ENCODE results near the gene ABCB10.
"Not testable (repeated sequence)": the region's sequence is repeated elsewhere in the genome, so short reads cannot be mapped to it uniquely, and the experiment has no call there.

The ABCB10 gene

DNA sequence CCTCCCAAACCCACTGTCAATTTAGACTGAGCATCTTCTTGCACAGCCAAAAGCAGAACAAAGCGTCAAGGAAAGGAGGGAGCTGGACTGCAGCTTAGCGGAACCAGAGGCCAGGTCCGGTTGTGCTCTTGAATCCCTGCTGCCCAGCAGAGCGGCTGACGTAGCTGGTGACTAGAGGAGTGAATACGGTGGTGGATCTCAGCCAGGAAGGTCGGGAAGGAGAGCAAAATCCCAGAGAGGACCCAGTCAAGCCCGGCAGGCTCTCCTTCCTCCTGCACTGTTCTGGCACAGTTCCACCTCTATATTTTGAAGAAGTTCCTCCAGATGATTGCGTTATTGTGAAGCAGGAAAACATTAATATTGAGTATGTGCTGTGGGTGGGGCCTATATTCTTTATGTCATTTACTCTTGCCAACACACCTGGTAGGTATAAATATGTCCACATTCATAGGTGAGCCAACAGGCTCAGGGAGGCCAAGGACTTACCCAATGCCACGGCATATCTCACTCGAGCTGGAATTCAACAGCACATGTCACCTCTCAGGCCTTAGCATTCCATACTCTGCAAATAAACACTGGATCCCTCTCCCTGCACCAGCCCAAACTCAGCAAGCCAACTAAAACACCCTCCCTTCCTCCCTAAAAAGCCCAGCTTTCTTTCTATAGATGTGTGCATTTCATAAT lies 23.6 kb upstream of the ABCB10 start:
- H3K27ac Mint-ChIP-seq = no peak overlapping the region
- H3K9me3 Mint-ChIP-seq = no peaks in the 10 kb centered on the region
- no peaks in the 10 kb centered on the region for H3K36me3 Mint-ChIP-seq (ENCODE audit: low read depth)
- peaks cover 3% of the 10 kb centered on the region for H3K27me3 Mint-ChIP-seq
- H3K4me1 Mint-ChIP-seq (ENCODE audit: low read depth) = peaks cover 7% of the 10 kb centered on the region
- H3K4me3 Mint-ChIP-seq = no peak overlapping the region

DNA sequence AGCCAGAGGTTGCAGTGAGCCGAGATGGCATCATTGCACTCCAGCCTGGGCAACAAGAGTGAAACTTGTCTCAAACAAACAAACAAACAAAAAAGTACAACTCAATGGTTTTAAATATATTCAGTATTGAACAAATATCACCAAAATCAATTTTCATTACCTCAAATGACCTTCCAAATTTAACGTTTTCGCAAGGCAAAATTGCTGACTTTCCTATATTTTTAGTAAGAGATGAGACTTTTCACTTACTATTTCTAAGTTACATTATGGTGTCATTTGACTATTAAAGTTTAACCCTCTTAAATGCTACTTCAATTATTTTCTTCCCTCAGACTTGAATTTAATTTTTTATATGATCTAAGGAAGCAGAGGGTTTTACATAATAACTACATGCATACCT lies 23.0 kb upstream of the ABCB10 start:
- peaks cover 3% of the 10 kb centered on the region for H3K27me3 Mint-ChIP-seq
- H3K4me3 Mint-ChIP-seq = no peak overlapping the region
- no peaks in the 10 kb centered on the region for H3K9me3 Mint-ChIP-seq
- no peak overlapping the region for H3K27ac Mint-ChIP-seq
- H3K36me3 Mint-ChIP-seq (ENCODE audit: low read depth) = no peaks in the 10 kb centered on the region
- peaks cover 7% of the 10 kb centered on the region for H3K4me1 Mint-ChIP-seq (ENCODE audit: low read depth)

DNA sequence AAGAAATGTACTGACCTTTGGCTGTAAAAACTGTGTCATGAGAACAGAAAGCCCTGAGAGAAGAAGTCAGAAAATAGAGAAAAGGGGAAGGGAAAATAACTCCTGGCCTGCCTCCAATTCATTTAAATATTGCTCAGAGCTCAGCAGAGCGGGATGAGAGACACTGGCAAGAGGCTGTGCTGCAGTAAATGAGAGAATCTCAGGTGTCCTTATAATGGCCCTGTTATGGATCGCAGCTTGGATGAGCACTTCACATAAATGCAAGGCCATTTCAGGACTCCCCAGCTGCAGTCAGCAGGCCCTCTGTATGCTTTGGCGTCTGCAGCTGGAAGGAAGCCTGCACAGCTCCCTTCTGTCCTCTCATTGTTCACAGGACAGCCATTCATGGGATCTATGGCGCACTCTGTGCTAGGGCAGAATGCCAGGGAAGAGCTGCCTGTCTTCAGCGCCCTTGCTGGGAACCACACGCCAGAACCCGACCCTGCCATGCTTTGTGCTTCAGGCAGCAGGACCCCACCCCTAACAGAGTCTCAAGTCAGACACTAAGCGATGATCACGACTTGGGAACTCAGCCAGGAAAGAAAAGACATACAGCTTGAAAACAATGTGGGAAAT lies 20.7 kb upstream of the ABCB10 start:
- H3K4me1 Mint-ChIP-seq (ENCODE audit: low read depth) = peaks cover 7% of the 10 kb centered on the region
- H3K4me3 Mint-ChIP-seq = peak overlapping the region; percentile 40
- H3K27ac Mint-ChIP-seq = no peak overlapping the region
- peaks cover 3% of the 10 kb centered on the region for H3K27me3 Mint-ChIP-seq
- no peaks in the 10 kb centered on the region for H3K36me3 Mint-ChIP-seq (ENCODE audit: low read depth)
- H3K9me3 Mint-ChIP-seq = no peaks in the 10 kb centered on the region

DNA sequence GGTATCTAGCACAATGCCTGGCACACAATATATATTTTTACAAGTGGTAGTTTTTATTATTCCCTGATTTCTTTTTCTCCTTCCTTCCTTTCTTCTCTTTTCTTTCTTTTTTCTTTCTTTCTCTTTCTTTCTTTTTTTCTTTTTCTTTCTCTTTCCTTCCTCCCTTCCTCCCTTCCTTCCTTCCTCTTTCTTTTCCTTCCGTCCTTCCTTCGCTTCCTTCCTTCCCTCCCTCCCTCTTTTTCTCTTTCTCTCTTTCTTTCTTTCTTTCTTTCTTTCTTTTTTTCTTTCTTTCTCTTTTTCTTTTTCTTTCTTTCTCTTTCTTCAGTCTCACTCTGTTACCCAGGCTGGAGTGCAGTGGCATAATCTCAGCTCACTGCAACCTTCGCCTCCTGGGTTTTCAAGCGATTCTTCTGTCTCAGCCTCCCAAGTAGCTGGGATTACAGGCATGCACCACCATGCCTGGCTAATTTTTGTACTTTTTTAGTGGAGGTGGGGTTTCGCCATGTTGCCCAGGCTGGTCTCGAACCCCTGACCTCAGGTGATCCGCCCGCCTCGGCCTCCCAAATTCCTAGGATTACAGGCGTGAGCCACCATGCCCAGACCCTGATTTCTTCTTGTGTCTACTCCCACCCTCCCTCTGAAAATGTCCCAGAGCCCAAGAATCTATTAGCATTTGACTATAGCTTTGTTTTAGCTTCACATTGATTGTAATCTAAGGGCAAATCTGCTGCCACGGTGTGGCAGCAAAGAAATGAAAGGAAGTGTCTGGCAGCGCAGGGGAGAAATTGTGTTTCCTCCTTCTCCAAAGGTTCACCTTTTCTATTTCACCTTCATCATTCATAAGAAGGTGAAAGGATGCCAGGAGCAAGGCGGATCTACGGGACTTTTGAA lies 19.9 kb upstream of the ABCB10 start:
- Mint-ChIP-seq H3K9me3 (no peaks in the 10 kb centered on the region), H3K27me3 (peaks cover 3% of the 10 kb centered on the region), H3K27ac (no peak overlapping the region), H3K4me3 (peak overlapping the region; percentile 40), H3K4me1 (ENCODE audit: low read depth) (peaks cover 7% of the 10 kb centered on the region), H3K36me3 (ENCODE audit: low read depth) (no peaks in the 10 kb centered on the region)

DNA sequence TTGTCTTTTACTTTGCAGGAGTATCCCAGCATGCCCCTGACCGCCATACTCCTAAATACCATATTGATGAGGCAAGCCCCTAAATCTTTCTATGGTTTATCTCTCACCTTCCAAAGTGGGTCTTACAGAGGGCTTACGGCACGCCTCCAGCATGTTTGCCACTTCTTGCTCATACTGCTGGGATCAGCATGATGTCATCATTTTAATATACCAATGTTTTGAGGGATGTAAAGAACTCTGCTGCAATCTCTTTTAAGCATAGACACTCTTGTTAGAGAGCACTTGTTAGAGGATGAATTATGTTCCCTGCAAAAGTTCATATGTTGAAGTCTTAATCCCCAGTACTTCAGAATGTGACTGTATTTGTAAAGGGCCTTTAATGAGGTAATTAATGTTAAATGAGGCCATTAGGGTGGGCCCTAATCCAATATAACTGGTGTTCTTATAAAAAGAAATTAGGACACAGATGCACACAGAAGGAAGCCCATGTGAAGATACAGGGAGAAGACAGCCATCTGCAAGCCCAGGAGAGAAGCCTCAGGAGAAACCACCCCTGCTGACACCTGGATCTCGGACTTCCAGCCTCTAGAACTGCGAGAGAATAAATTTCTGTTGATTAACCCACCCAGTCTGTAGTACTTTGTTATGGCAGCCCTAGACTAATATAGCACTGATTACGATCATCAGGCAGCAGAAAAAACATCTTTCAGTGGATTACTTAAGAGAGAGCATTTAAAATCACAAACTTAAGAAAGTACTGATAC lies 16.4 kb upstream of the ABCB10 start:
- Mint-ChIP-seq H3K27me3 (peaks cover 3% of the 10 kb centered on the region), H3K27ac (no peak overlapping the region), H3K36me3 (ENCODE audit: low read depth) (no peaks in the 10 kb centered on the region), H3K4me3 (no peak overlapping the region), H3K9me3 (no peaks in the 10 kb centered on the region), H3K4me1 (ENCODE audit: low read depth) (peaks cover 13% of the 10 kb centered on the region)

DNA sequence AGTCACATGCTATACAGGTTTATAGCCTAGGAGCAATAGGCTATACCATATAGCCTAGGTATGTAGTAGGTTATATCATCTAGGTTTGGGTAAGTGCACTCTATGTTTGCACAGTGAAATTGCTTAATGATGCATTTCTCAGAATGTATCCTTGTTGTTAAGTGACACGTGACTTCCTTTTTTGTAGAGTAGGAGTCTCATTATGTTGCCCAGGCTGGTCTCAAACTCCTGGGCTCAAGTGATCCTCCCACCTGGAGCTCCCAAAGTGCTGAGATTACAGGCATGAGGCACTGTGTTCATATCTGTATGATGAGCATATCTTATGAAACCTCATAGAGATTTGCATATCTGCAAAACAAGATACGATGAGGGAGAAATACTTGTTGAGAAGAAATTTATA lies 13.8 kb upstream of the ABCB10 start:
- Mint-ChIP-seq H3K9me3 (no peaks in the 10 kb centered on the region), H3K4me3 (no peak overlapping the region), H3K4me1 (ENCODE audit: low read depth) (peaks cover 6% of the 10 kb centered on the region), H3K27ac (no peak overlapping the region), H3K27me3 (no peaks in the 10 kb centered on the region), H3K36me3 (ENCODE audit: low read depth) (no peaks in the 10 kb centered on the region)

DNA sequence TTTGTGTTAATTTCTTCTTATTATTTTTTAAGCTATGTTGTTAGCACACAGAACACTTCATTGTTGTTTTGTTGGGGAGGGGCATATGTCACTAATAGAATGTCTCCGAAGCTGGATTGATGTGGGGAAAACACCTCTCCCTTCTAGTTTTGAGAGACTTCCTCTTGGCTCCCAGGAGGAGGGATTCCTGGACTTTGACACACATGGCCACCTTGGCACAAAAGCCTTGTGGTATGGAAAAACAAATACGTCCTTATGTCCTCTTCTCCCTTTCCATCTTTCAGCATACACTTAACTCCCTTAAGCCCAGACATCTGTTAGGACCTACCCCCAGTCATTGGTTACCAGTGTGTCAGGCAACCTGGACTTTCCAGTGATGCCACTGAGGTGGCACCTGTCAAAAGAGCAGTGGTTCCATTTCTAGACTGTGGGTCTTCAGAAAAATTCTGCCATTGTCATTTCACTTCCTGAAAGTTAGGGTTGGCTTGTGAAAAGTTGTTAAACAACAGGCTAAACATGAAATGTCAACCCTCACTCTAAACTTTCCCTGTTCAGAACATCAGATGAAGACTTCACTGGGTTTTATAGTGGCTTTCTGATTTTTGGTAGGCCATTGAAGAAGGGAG lies 12.5 kb upstream of the ABCB10 start:
- Mint-ChIP-seq H3K27me3 (no peaks in the 10 kb centered on the region), H3K4me1 (ENCODE audit: low read depth) (peaks cover 6% of the 10 kb centered on the region), H3K4me3 (no peak overlapping the region), H3K9me3 (no peaks in the 10 kb centered on the region), H3K27ac (no peak overlapping the region), H3K36me3 (ENCODE audit: low read depth) (no peaks in the 10 kb centered on the region)

DNA sequence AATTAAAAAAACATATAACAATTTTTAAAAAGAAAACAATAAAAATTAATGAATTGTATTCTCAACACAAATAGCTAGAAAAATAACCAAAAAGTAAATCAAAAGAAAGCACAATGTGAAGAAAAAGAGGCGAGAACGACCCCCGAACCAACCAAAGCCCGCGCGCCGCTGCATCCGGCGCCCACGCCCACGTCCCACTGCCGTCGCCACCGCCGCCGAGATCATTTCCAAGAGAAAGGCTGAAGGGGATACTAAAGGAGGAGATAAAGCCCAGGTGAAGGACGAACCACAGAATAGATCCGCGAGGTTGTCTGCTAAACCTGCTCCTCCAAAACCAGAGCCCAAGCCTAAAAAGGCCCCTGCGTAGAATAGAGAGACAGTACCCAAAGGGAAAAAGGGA lies 11.8 kb upstream of the ABCB10 start:
- H3K4me1 Mint-ChIP-seq (ENCODE audit: low read depth) = peaks cover 6% of the 10 kb centered on the region
- H3K9me3 Mint-ChIP-seq = no peaks in the 10 kb centered on the region
- no peak overlapping the region for H3K4me3 Mint-ChIP-seq
- H3K36me3 Mint-ChIP-seq (ENCODE audit: low read depth) = no peaks in the 10 kb centered on the region
- H3K27ac Mint-ChIP-seq = no peak overlapping the region
- H3K27me3 Mint-ChIP-seq = no peaks in the 10 kb centered on the region

DNA sequence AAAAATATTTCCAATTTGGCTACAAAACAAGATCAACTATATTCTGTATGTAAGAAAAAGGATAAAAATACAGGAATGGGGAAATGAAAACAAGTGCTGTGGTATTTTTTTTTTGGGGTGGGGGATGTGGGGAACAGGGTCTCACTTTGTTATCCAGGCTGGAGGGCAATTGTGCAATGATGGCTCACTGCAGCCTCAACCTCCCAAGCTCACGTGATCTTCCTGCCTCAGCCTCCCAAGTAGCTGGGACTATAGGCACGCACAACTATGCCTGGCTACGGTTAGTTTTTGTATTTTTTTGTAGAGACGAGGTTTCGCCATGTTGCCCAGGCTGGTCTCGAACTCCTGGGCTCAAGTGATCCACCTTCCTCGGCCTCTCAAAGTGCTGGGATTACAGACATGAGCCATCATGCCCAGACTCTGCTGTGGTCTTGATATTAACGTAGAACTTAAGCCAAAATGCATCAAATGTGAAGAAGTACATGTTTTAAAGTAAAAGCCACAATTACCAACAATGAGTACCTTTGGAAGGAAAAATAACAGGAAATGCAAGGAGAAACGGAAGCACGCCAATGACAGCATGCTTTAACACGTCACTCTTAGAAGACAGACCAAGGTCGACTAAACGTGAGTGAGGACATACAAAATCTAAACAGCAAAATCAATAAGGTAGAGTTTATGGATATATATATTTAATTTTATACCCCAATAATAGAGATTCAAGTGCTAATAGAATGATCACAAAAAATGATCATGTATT lies 8.8 kb upstream of the ABCB10 start:
- no peaks in the 10 kb centered on the region for H3K27me3 Mint-ChIP-seq
- H3K9me3 Mint-ChIP-seq = no peaks in the 10 kb centered on the region
- no peak overlapping the region for H3K4me3 Mint-ChIP-seq
- H3K4me1 Mint-ChIP-seq (ENCODE audit: low read depth) = peaks cover 6% of the 10 kb centered on the region
- H3K36me3 Mint-ChIP-seq (ENCODE audit: low read depth) = no peaks in the 10 kb centered on the region
- no peak overlapping the region for H3K27ac Mint-ChIP-seq

DNA sequence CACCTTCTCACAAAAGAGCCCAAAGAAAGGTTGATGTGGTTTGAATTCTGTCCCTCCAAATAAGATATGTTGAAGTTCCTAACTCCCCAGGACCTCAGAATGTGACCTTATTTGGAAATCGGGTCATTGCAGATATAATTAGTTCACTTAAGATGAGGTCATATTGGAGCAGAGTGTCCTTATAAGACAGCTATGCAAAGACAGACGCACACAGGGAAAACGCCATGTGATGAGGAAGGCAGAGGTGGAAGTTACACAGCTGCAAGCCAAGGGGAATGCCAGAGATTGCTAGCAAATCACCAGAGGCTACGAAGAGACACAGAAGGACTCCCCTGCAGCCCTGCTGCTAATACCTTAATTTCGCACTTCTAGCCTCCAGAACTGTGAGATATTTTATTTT lies 5.2 kb upstream of the ABCB10 start:
- H3K9me3 Mint-ChIP-seq = no peaks in the 10 kb centered on the region
- H3K4me3 Mint-ChIP-seq = no peak overlapping the region
- H3K27ac Mint-ChIP-seq = no peak overlapping the region
- no peaks in the 10 kb centered on the region for H3K27me3 Mint-ChIP-seq
- H3K36me3 Mint-ChIP-seq (ENCODE audit: low read depth) = no peaks in the 10 kb centered on the region
- peaks cover 9% of the 10 kb centered on the region for H3K4me1 Mint-ChIP-seq (ENCODE audit: low read depth)

DNA sequence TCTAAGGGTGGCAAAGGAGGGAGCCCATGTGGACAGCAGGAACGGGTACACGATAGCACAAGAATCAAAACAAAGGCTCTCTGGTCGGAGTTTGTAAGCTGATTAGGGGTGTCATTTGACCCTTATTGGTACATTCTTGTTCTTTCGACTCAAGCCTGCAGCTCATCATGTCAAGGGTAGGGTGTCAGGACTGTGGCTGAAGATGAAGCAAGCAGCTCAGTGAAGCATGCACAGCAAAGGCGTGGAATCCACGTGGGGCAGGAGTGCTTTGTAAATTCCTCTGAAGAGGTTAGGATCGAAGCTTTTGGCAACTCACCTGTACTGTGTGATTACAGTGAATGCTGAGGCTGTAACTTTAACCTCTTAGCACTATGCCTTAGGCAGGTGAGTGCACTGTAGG lies 4.7 kb upstream of the ABCB10 start:
- H3K9me3 Mint-ChIP-seq = no peaks in the 10 kb centered on the region
- H3K4me1 Mint-ChIP-seq (ENCODE audit: low read depth) = peaks cover 9% of the 10 kb centered on the region
- H3K27ac Mint-ChIP-seq = no peak overlapping the region
- no peaks in the 10 kb centered on the region for H3K36me3 Mint-ChIP-seq (ENCODE audit: low read depth)
- no peaks in the 10 kb centered on the region for H3K27me3 Mint-ChIP-seq
- H3K4me3 Mint-ChIP-seq = no peak overlapping the region

DNA sequence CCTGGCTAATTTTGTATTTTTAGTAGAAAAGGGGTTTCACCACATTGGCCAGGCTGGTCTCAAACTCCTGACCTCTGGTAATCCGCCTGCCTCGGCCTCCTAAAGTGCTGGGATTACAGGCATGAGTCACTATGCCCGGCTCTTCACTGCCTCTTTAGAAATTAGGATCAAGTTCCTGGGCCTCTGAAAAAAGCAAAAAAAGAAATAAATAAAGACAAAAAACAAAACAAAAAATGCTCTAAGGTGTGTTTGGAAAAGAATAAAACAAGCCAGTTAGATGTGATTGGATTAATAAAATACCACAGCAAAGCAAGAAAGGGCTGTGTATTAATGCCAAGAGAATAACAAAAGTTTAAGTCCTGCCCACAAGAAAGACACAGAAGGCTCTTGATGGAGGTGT lies 4.2 kb upstream of the ABCB10 start:
- Mint-ChIP-seq H3K4me3 (no peak overlapping the region), H3K9me3 (no peaks in the 10 kb centered on the region), H3K27me3 (no peaks in the 10 kb centered on the region), H3K27ac (no peak overlapping the region), H3K4me1 (ENCODE audit: low read depth) (peaks cover 10% of the 10 kb centered on the region), H3K36me3 (ENCODE audit: low read depth) (no peaks in the 10 kb centered on the region)

DNA sequence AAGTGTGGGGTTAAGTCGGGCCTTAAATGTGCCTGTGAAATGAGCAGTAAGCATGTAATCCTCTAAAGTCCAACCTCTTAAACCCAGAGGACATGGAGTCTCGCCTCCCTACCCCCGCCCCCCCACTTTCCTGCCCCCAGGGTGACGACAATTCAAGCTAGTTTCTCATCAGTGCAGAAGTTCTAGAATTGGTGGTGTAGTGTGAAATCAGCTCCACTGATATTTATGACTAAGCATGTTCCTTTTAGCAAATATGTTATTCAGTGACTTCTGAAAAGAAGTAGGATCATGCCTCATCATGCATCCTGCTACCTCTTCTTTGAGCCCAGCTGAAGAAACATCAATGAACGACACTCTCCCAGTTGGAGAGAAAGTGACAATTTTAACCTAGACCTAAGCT lies 2.6 kb upstream of the ABCB10 start:
- Mint-ChIP-seq H3K27ac (peak overlapping the region; percentile 11), H3K4me3 (no peak overlapping the region), H3K4me1 (ENCODE audit: low read depth) (peaks cover 25% of the 10 kb centered on the region), H3K9me3 (no peaks in the 10 kb centered on the region), H3K27me3 (no peaks in the 10 kb centered on the region), H3K36me3 (ENCODE audit: low read depth) (no peaks in the 10 kb centered on the region)

DNA sequence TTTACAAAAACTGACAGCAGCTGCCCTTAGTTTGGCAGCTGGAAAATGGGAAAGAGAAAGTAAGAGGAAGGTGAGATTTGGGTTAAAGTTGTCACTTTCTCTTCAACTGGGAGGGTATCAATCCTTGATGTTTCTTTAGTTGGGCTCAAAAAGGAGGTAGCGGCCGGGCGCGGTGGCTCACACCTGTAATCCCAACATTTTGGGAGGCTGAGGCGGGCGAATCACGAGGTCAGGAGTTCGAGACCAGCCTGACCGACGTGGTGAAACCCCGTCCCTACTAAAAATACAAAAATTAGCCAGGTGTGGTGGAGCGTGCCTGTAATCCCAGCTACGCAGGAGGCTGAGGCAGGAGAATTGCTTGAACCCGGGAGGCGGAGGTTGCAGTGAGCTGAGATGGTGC lies 1.6 kb upstream of the ABCB10 start:
- Mint-ChIP-seq H3K4me3 (peak overlapping the region; percentile 93), H3K4me1 (ENCODE audit: low read depth) (peaks cover 31% of the 10 kb centered on the region)
- H3K27me3 Mint-ChIP-seq; H3K9me3 Mint-ChIP-seq; H3K27ac Mint-ChIP-seq; H3K36me3 Mint-ChIP-seq (ENCODE audit: low read depth): not testable (repeated sequence)

Data from stimulated activated naive CD8-positive, alpha-beta T cell treated with anti-CD3 and anti-CD28 coated beads, Interleukin-15, Interleukin-2, amounts not matched to agents 100 ng/mL and 50 ng/mL, for 24 hours (primary cell).